Thoracic aorta (tissue), 2 donors: ENCODE data around the gene LRRC32. TPM values are rescaled to one million over a fixed set of nuclear protein-coding genes. Genes with fewer than 3 reads are reported as not detected.

ENCODE experiments used
- ATAC-seq: fragments of 150-250 bp; one replicate; pipeline ENCODE4 v1.8.0; 2017; ENCODE audit warnings: low read depth; ENCODE audit not compliant: insufficient number of reproducible peaks, low FRiP score
- DNase-seq: peaks from one replicate; pipeline ENCODE4 v3.0.0-alpha.2; 2020; ENCODE audit warnings: low spot score
- H3K27ac ChIP-seq, 2 donors: fragments of 200-600 bp; sonication (generic); 1 replicate in 1 of 2; 2 replicates in 1 of 2; pipeline ENCODE4 v1.5.1; 2016; ENCODE audit warnings: mild to moderate bottlenecking in 2 of 2, moderate library complexity in 2 of 2
- H3K27me3 ChIP-seq: fragments of 200-600 bp; sonication (generic); replicated peaks from 2 replicates; pipeline ENCODE4 v1.6.0; 2016; ENCODE audit warnings: mild to moderate bottlenecking; ENCODE audit not compliant: insufficient read depth
- H3K36me3 ChIP-seq: fragments of 200-600 bp; sonication (generic); one replicate; pipeline ENCODE4 v1.5.1; 2016
- H3K4me1 ChIP-seq, 2 donors: fragments of 200-600 bp; sonication (generic); 1 replicate in 1 of 2; 2 replicates in 1 of 2; pipeline versions ENCODE4 v1.5.1 to v1.6.0; 2016; ENCODE audit warnings: low read depth in 2 of 2, mild to moderate bottlenecking in 1 of 2; ENCODE audit not compliant: control insufficient read depth in 1 of 2
- H3K4me3 ChIP-seq: fragments of 200-600 bp; sonication (generic); 2 replicates; pipeline ENCODE4 v1.5.1; 2016; ENCODE audit warnings: mild to moderate bottlenecking
- H3K9me3 ChIP-seq: fragments of 200-600 bp; sonication (generic); 2 replicates; pipeline ENCODE4 v1.5.1; 2016
- total RNA-seq, 2 donors: library from RNA; depleted of rRNA; stranded (reverse); fragments of >200 nt; gene quantifications; one replicate each; pipeline versions ENCODE4 v1.1.0 to v1.2.3, GENCODE V29; 2016
- TF ChIP-seq, protein P1 (sequence below): fragments of 200-600 bp; sonication (generic); IDR thresholded peaks from one replicate; pipeline ENCODE4 v1.5.1; 2019; ENCODE audit warnings: antibody characterized with exemption

Gene LRRC32, protein sequence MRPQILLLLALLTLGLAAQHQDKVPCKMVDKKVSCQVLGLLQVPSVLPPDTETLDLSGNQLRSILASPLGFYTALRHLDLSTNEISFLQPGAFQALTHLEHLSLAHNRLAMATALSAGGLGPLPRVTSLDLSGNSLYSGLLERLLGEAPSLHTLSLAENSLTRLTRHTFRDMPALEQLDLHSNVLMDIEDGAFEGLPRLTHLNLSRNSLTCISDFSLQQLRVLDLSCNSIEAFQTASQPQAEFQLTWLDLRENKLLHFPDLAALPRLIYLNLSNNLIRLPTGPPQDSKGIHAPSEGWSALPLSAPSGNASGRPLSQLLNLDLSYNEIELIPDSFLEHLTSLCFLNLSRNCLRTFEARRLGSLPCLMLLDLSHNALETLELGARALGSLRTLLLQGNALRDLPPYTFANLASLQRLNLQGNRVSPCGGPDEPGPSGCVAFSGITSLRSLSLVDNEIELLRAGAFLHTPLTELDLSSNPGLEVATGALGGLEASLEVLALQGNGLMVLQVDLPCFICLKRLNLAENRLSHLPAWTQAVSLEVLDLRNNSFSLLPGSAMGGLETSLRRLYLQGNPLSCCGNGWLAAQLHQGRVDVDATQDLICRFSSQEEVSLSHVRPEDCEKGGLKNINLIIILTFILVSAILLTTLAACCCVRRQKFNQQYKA
- total RNA-seq: 100 to 1,000 TPM; 133 to 214 TPM

DNA sequence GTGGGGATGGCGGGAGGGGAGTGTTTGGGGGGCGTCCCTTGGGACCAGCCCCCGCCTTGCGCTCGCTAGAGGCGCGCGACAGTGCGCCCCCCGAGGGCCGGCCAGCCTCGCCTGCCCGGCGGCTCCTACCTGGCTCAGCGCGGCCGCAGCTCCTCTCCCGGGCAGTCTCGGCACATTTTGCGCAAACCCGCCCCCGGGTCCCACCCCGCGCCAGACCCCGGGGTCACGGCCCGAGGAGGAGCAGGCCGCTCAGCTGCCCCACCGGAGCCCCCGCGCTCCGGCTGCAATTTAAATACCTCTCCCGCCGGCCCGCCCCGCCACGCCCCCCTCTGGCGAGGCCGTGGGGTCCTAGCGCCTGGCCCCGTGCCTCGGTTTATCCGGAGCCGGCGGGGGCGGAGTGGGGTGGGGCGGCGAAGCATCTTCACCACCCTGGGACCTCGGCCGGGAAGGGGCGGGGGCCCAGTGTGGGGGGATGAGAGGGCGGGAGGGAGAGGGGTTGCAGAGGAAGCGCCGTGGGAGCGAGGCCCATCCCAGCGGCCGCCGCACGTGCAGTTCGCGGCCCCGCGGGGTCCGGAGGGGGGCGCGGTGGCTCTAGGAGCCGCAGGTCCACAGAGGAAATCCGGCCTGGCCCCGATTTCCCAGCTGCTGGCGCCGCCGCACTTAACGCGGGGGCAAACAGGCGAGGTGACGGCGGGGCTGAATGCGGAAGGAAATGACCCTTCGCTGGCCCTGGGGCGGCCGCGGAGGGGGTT is at the start of gene LRRC32:
LRRC32 (minus strand) TSS at position 263 of the 752 bp plus-strand sequence. CDS start 4,793 bp downstream, outside the sequence.
- ATAC-seq: no peak
- DNase-seq: no peak
- Histone ChIP-seq H3K4me1 (peaks cover 8 to 54% of the 10 kb centered on the region in 2 donors), H3K27ac (peak within 1 kb of the TSS; percentile 48 to 70), H3K9me3 (no peaks in the 10 kb centered on the region), H3K27me3 (no peaks in the 10 kb centered on the region), H3K4me3 (peak within 1 kb of the TSS; percentile 76), H3K36me3 (no peaks in the 10 kb centered on the region)
- TF ChIP-seq, protein P1, sequence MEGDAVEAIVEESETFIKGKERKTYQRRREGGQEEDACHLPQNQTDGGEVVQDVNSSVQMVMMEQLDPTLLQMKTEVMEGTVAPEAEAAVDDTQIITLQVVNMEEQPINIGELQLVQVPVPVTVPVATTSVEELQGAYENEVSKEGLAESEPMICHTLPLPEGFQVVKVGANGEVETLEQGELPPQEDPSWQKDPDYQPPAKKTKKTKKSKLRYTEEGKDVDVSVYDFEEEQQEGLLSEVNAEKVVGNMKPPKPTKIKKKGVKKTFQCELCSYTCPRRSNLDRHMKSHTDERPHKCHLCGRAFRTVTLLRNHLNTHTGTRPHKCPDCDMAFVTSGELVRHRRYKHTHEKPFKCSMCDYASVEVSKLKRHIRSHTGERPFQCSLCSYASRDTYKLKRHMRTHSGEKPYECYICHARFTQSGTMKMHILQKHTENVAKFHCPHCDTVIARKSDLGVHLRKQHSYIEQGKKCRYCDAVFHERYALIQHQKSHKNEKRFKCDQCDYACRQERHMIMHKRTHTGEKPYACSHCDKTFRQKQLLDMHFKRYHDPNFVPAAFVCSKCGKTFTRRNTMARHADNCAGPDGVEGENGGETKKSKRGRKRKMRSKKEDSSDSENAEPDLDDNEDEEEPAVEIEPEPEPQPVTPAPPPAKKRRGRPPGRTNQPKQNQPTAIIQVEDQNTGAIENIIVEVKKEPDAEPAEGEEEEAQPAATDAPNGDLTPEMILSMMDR: peak; percentile 14

DNA sequence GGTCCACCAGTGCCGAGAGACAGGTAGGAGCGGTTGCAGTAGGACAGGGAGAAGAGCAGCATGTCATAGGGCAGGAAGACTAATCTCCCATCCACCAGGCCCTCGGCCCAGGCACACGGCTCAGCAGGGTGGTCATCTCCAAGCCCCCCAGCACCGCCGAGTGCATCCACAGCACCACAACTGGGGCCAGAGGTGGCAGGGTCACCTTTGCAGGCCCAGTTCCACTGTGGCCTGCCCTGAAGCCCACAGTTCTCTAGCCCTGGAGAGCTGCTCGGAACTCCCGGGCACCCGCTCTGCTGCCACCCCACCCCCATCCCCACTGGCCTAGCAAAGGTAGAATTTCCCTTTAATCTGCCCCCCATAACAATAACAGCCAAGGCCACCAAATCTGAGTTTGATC is 49.1 kb upstream of the LRRC32 start:
- DNase-seq: no peak
- TF ChIP-seq, protein P1: no peak
- Histone ChIP-seq H3K36me3 (no peaks in the 10 kb centered on the region), H3K9me3 (no peaks in the 10 kb centered on the region), H3K27ac (no peak overlapping the region), H3K4me3 (no peak overlapping the region), H3K27me3 (no peaks in the 10 kb centered on the region), H3K4me1 (peaks cover 0 to 6% of the 10 kb centered on the region in 2 donors)
- ATAC-seq: no peak

DNA sequence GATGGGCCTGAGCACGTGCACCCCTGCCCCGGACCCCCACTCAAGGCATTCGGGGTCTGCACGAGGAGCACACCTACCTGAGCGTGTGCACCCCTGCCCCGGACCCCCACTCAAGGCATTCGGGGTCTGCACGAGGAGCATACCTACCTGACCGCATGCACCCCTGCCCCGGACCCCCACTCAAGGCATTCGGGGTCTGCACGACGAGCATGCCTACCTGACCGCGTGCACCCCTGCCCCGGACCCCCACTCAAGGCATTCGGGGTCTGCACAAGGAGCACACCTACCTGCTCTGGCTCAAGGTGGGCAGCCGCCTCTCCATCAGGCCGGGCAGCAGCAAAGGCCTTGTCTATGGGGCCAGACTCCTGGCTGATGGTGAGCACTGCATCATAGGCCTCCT is 48.7 kb upstream of the LRRC32 start:
- DNase-seq: no peak
- H3K4me1 ChIP-seq: peaks cover 0 to 6% of the 10 kb centered on the region in 2 donors
- H3K36me3 ChIP-seq: no peaks in the 10 kb centered on the region
- no peak overlapping the region for H3K4me3 ChIP-seq
- TF ChIP-seq, protein P1: no peak
- no peak for ATAC-seq
- no peak overlapping the region for H3K27ac ChIP-seq
- H3K27me3 ChIP-seq: no peaks in the 10 kb centered on the region
- no peaks in the 10 kb centered on the region for H3K9me3 ChIP-seq

DNA sequence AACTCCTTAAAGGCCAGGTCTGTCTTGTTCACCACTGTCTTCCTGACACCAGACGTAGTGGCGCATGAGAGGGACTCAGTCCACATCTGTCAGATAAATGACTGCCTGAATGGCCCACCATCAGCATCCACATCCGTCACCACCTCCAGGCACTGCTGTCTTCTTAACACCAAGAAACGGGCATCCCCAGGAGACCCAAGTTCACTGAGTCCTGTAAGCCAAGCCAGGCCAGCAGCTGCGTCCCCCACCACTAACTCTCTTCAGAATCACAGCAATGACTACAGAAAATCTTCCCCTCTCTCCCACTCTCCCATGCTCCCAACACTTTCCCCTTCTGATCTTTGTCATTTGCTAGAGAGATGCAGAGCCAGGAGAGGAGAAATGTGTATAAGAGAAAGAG is 47.3 kb upstream of the LRRC32 start:
- no peaks in the 10 kb centered on the region for H3K27me3 ChIP-seq
- H3K4me3 ChIP-seq: no peak overlapping the region
- H3K4me1 ChIP-seq: peaks cover 0 to 6% of the 10 kb centered on the region in 2 donors
- DNase-seq (no peak), ATAC-seq (no peak)
- TF ChIP-seq, protein P1: no peak
- H3K27ac ChIP-seq: no peak overlapping the region
- no peaks in the 10 kb centered on the region for H3K9me3 ChIP-seq
- H3K36me3 ChIP-seq: no peaks in the 10 kb centered on the region

DNA sequence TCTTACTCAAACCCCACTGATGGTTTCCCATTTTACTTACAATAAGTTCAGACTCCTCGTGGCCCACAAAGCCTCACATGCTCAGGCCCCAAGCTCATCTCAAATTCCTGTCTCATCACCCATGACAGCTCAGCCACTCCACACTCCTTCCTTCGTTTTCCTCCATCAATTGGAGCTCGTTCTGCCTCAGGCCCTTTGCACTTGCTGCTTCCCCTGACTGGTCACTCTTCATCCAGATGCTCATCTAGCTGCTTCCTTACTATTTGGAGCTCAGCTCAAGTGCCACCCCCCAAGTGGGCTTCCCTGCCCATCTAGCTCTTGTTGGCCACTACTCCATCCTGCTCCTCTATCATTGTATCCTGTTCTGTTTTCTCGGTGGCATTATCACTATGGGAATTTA is 46.8 kb upstream of the LRRC32 start:
- TF ChIP-seq, protein P1: no peak
- Histone ChIP-seq H3K36me3 (no peaks in the 10 kb centered on the region), H3K27ac (no peak overlapping the region), H3K4me1 (peaks cover 0 to 5% of the 10 kb centered on the region in 2 donors), H3K9me3 (no peaks in the 10 kb centered on the region), H3K27me3 (no peaks in the 10 kb centered on the region), H3K4me3 (no peak overlapping the region)
- no peak for DNase-seq
- no peak for ATAC-seq
